WTC11 (cell line): ENCODE data around the gene KLHL22.

Source experiments
- AFF4 ChIP-seq: sonication (generic); formaldehyde crosslinking; IDR thresholded peaks from 2 replicates; pipeline ENCODE4 v1.8.1; 2023; ENCODE audit warnings: mild to moderate bottlenecking, missing genetic modification reagents, borderline replicate concordance
- E2F5 ChIP-seq: sonication (generic); formaldehyde crosslinking; IDR thresholded peaks from 2 replicates; pipeline ENCODE4 v1.8.1; 2022; ENCODE audit warnings: mild to moderate bottlenecking, moderate library complexity, missing genetic modification reagents
- ESRRA ChIP-seq: sonication (generic); formaldehyde crosslinking; IDR thresholded peaks from 2 replicates; pipeline ENCODE4 v1.8.1; 2022; ENCODE audit warnings: mild to moderate bottlenecking, missing genetic modification reagents, borderline replicate concordance
- HMGXB4 ChIP-seq: sonication (generic); formaldehyde crosslinking; IDR thresholded peaks from 2 replicates; pipeline ENCODE4 v1.8.1; 2023; ENCODE audit warnings: mild to moderate bottlenecking, moderate library complexity, missing genetic modification reagents
- JAZF1 ChIP-seq: fragments of 250-450 bp; sonication (Bioruptor Pico); IDR thresholded peaks from 2 replicates; pipeline ENCODE4 v1.9.0; 2021; ENCODE audit warnings: moderate library complexity, mild to moderate bottlenecking, inconsistent platforms
- JUN ChIP-seq: sonication (generic); formaldehyde crosslinking; IDR thresholded peaks from 2 replicates; pipeline ENCODE4 v1.8.0; 2023; ENCODE audit warnings: mild to moderate bottlenecking, missing genetic modification reagents
- NFYB ChIP-seq: sonication (generic); formaldehyde crosslinking; conservative IDR thresholded peaks from 2 replicates; pipeline ENCODE4 v1.8.0; 2022; ENCODE audit warnings: low read depth, missing genetic modification reagents
- TCF7 ChIP-seq: sonication (generic); formaldehyde crosslinking; IDR thresholded peaks from 2 replicates; pipeline ENCODE4 v1.8.0; 2022; ENCODE audit warnings: mild to moderate bottlenecking, low read depth, missing genetic modification reagents, moderate library complexity
- ZNF263 ChIP-seq: sonication (generic); formaldehyde crosslinking; IDR thresholded peaks from 2 replicates; pipeline ENCODE4 v1.8.1; 2022; ENCODE audit warnings: low read depth, mild to moderate bottlenecking, moderate library complexity, missing genetic modification reagents
- TF ChIP-seq, protein P1 (sequence below): fragments of 200-600 bp; IDR thresholded peaks from 2 replicates; pipeline ENCODE4 v1.8.0; 2022; ENCODE audit warnings: antibody characterized with exemption
- TF ChIP-seq, protein P2 (sequence below): sonication (generic); formaldehyde crosslinking; IDR thresholded peaks from 2 replicates; pipeline ENCODE4 v1.8.0; 2022; ENCODE audit warnings: missing genetic modification reagents
- TF ChIP-seq, protein P3 (sequence below): fragments of 250-450 bp; sonication (Bioruptor Pico); IDR thresholded peaks from 2 replicates; pipeline ENCODE4 v2.1.2; 2022; ENCODE audit warnings: mild to moderate bottlenecking, moderate library complexity
- TF ChIP-seq, protein P4 (sequence below): sonication (generic); formaldehyde crosslinking; IDR thresholded peaks from 2 replicates; pipeline ENCODE4 v1.8.1; 2023; ENCODE audit warnings: mild to moderate bottlenecking, missing genetic modification reagents, moderate library complexity

DNA sequence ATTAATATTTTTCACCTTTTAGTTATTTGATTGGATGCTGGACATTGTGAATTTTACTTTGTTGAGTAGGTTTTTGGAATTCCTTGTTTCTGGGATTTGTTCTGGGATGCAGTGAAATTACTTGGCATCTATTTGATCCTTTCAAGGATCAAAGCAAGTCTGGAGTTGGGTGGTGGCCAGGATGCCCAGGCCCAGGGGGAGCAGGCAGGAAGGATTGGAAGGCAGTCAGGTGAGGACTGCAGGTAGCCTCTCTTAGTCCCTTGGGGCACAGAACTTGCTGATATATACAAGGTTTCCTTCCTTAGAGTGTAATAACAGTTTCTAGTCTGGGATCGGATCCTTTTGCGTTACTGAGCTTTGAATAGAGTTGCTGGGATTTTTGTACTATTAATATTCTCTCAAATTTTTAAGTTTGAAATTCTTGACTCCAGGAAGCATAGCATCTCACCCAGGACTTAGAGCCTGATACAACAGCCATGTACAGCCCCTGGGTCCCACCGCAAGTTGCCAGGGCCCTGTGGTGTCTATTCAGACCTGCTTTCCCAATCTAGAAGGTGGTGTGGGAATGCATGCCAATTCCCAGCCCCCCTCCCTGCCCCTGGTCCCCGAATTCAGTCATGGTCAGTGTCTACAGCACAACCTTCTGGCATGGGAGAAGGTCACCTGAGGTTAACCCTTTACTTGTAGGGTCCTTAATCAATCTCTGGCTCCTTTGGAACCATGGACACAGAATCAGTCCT is 95.6 kb downstream of the KLHL22 start:
- TF ChIP-seq TCF7 (no peak), ZNF263 (CRISPR knock-in tag) (no peak), ESRRA (CRISPR knock-in tag) (no peak), HMGXB4 (no peak), JUN (CRISPR knock-in tag) (no peak), AFF4 (CRISPR knock-in tag) (no peak), NFYB (CRISPR knock-in tag) (no peak), E2F5 (CRISPR knock-in tag) (no peak), JAZF1 (CRISPR knock-in tag) (no peak)
- TF ChIP-seq, protein P1, sequence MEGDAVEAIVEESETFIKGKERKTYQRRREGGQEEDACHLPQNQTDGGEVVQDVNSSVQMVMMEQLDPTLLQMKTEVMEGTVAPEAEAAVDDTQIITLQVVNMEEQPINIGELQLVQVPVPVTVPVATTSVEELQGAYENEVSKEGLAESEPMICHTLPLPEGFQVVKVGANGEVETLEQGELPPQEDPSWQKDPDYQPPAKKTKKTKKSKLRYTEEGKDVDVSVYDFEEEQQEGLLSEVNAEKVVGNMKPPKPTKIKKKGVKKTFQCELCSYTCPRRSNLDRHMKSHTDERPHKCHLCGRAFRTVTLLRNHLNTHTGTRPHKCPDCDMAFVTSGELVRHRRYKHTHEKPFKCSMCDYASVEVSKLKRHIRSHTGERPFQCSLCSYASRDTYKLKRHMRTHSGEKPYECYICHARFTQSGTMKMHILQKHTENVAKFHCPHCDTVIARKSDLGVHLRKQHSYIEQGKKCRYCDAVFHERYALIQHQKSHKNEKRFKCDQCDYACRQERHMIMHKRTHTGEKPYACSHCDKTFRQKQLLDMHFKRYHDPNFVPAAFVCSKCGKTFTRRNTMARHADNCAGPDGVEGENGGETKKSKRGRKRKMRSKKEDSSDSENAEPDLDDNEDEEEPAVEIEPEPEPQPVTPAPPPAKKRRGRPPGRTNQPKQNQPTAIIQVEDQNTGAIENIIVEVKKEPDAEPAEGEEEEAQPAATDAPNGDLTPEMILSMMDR: no peak
- TF ChIP-seq, protein P2, sequence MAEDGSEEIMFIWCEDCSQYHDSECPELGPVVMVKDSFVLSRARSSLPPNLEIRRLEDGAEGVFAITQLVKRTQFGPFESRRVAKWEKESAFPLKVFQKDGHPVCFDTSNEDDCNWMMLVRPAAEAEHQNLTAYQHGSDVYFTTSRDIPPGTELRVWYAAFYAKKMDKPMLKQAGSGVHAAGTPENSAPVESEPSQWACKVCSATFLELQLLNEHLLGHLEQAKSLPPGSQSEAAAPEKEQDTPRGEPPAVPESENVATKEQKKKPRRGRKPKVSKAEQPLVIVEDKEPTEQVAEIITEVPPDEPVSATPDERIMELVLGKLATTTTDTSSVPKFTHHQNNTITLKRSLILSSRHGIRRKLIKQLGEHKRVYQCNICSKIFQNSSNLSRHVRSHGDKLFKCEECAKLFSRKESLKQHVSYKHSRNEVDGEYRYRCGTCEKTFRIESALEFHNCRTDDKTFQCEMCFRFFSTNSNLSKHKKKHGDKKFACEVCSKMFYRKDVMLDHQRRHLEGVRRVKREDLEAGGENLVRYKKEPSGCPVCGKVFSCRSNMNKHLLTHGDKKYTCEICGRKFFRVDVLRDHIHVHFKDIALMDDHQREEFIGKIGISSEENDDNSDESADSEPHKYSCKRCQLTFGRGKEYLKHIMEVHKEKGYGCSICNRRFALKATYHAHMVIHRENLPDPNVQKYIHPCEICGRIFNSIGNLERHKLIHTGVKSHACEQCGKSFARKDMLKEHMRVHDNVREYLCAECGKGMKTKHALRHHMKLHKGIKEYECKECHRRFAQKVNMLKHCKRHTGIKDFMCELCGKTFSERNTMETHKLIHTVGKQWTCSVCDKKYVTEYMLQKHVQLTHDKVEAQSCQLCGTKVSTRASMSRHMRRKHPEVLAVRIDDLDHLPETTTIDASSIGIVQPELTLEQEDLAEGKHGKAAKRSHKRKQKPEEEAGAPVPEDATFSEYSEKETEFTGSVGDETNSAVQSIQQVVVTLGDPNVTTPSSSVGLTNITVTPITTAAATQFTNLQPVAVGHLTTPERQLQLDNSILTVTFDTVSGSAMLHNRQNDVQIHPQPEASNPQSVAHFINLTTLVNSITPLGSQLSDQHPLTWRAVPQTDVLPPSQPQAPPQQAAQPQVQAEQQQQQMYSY (CRISPR knock-in tag): no peak
- TF ChIP-seq, protein P3, sequence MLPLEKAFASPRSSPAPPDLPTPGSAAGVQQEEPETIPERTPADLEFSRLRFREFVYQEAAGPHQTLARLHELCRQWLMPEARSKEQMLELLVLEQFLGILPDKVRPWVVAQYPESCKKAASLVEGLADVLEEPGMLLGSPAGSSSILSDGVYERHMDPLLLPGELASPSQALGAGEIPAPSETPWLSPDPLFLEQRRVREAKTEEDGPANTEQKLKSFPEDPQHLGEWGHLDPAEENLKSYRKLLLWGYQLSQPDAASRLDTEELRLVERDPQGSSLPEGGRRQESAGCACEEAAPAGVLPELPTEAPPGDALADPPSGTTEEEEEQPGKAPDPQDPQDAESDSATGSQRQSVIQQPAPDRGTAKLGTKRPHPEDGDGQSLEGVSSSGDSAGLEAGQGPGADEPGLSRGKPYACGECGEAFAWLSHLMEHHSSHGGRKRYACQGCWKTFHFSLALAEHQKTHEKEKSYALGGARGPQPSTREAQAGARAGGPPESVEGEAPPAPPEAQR: no peak
- TF ChIP-seq, protein P4, sequence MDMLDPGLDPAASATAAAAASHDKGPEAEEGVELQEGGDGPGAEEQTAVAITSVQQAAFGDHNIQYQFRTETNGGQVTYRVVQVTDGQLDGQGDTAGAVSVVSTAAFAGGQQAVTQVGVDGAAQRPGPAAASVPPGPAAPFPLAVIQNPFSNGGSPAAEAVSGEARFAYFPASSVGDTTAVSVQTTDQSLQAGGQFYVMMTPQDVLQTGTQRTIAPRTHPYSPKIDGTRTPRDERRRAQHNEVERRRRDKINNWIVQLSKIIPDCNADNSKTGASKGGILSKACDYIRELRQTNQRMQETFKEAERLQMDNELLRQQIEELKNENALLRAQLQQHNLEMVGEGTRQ (CRISPR knock-in tag): no peak
